Transverse colon (tissue), 4 donors: ENCODE data around the gene OR6A2.

Source experiments
- EP300 ChIP-seq: sonication (generic); formaldehyde crosslinking; IDR thresholded peaks from one replicate; pipeline ENCODE4 v1.6.1; 2017; ENCODE audit warnings: antibody characterized with exemption, low read depth
- POLR2A ChIP-seq: fragments of 450-650 bp; IDR thresholded peaks from one replicate; pipeline ENCODE4 v1.6.1; 2016; ENCODE audit warnings: antibody characterized with exemption, mild to moderate bottlenecking, moderate library complexity
- POLR2AphosphoS5 ChIP-seq, 3 donors: sonication (generic); formaldehyde crosslinking; IDR thresholded peaks; one replicate each; pipeline ENCODE4 v1.6.1; 2016; ENCODE audit warnings: antibody characterized with exemption in 3 of 3
- TF ChIP-seq, protein P1 (sequence below), 5 experiments: fragments of 200-600 bp in 3 of 5; fragments of 450-650 bp in 2 of 5; sonication (generic) in 3 of 5; IDR thresholded peaks; 1 replicate in 2 of 5; 2 replicates in 3 of 5; pipeline ENCODE4 v1.5.1; 2016 to 2017; ENCODE audit warnings: antibody characterized with exemption in 5 of 5, inconsistent platforms in 3 of 5, mild to moderate bottlenecking in 2 of 5, moderate library complexity in 1 of 5

DNA sequence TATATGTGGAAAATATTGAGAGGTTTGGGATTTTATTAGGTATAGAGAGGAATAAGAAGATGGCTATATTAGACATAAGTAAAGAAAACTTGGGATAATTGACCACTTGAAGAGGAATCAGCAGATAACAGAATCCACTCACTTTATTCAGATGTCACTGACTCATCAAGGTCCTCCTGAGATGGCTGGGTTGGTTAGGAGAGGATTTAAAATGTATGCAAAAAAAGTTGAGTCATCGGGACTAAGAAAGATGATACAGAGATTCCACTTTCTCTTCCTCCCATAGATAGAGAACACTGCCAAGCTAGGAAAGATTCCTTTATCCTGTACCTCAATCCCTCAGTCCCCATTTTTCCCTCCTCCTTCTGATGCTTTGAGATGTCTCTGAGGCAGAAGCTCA lies at the start of gene OR6A2:
- TF ChIP-seq POLR2AphosphoS5 (IDR thresholded peaks at IDR 0.05): no peak
- no peak for TF ChIP-seq POLR2A
- TF ChIP-seq, protein P1, sequence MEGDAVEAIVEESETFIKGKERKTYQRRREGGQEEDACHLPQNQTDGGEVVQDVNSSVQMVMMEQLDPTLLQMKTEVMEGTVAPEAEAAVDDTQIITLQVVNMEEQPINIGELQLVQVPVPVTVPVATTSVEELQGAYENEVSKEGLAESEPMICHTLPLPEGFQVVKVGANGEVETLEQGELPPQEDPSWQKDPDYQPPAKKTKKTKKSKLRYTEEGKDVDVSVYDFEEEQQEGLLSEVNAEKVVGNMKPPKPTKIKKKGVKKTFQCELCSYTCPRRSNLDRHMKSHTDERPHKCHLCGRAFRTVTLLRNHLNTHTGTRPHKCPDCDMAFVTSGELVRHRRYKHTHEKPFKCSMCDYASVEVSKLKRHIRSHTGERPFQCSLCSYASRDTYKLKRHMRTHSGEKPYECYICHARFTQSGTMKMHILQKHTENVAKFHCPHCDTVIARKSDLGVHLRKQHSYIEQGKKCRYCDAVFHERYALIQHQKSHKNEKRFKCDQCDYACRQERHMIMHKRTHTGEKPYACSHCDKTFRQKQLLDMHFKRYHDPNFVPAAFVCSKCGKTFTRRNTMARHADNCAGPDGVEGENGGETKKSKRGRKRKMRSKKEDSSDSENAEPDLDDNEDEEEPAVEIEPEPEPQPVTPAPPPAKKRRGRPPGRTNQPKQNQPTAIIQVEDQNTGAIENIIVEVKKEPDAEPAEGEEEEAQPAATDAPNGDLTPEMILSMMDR (IDR thresholded peaks at IDR 0.05): no peak
- TF ChIP-seq EP300: no peak
